Eye (tissue), 1 donor: ENCODE data around the gene UTP3.
"Not testable (repeated sequence)": the region's sequence is repeated elsewhere in the genome, so short reads cannot be mapped to it uniquely, and the experiment has no call there.

Experiments used
- DNase-seq: peaks from one replicate; pipeline ENCODE4 v3.0.0-alpha.2; 2015

UTP3 gene, protein sequence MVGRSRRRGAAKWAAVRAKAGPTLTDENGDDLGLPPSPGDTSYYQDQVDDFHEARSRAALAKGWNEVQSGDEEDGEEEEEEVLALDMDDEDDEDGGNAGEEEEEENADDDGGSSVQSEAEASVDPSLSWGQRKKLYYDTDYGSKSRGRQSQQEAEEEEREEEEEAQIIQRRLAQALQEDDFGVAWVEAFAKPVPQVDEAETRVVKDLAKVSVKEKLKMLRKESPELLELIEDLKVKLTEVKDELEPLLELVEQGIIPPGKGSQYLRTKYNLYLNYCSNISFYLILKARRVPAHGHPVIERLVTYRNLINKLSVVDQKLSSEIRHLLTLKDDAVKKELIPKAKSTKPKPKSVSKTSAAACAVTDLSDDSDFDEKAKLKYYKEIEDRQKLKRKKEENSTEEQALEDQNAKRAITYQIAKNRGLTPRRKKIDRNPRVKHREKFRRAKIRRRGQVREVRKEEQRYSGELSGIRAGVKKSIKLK

DNA sequence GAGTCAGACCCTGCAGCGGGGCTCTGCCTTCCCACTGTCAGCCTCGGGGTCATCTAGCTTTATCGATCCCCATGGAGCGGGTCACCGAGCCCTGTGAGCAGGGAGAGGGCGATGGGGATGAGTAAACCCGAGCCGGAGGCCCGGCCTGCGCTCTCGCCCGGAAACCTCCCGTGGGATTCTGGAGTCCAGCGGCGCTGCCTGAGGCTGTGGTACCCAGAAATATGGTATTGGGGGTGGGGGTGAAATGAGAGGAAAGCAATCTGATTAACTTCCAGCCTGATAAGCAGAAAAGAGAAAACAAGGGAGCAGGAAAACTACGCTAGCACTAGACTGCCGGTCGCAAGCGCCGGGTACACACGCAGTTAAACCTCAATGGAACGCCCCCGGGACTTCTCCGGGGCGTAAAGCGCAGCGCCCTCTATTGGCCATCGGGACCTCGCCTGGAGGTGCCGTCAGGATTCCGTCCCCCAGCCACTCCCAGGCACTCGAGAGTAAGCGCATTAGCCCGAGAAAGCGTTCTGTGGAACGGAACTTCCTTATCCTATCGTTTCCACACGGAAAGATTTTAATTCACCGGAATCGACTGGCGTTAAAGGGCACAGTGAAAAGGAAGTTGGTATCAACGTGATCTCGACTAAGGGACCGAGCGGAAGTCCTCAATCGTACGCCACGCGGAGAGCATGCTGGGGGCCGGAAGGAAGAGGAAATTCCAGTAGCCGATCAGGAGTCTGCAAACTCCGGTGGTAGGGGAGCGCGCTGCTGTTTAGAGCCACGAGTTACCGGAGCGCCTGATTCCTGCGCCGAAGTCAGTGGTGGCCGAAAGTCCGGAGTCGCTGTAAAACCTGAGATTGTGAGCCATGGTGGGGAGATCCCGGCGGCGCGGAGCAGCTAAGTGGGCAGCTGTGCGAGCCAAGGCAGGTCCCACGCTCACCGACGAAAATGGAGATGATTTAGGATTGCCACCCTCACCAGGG is at the start of gene UTP3:
TSS of gene UTP3 (plus strand) at position 712 of the 974 bp plus-strand sequence. CDS start at position 858, 146 bp downstream.
- DNase-seq, result peak; percentile 99

DNA sequence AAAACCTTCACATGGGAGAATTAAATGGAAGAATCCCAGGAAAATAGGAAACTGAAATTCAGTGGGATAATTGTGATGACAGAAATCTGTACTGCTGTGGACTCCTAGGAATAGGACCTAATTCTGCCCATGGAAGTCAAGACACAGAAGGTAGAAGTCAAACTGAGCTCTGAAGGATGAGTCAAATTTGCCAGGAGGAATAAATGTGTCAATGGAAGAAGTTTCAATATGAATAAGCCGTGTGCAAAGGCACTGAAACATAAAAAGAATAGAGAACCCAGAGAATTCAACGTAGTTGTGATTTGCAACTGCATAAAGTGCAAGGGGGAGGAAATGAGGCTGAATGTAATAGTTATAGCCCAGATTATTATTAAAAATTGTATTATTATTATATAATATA is 48.1 kb upstream of the UTP3 start:
- no peak for DNase-seq

DNA sequence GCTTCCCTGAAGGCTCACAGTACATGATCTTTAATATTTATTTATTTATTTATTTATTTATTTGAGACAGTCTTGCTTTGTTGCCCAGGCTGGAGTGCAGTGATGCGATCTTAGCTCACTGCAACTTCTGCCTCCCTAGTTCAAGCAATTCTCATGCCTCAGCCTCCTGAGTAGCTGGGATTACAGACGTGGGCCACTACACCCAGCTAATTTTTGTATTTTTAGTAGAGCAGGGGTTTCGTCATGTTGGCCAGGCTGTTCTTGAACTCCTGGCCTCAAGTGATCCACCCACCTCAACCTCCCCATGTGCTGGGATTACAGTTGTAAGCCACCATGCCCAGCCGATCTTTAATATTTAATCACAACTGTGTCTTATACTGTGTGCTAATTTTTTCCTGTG is 37.6 kb upstream of the UTP3 start:
- DNase-seq, result not testable (repeated sequence)

DNA sequence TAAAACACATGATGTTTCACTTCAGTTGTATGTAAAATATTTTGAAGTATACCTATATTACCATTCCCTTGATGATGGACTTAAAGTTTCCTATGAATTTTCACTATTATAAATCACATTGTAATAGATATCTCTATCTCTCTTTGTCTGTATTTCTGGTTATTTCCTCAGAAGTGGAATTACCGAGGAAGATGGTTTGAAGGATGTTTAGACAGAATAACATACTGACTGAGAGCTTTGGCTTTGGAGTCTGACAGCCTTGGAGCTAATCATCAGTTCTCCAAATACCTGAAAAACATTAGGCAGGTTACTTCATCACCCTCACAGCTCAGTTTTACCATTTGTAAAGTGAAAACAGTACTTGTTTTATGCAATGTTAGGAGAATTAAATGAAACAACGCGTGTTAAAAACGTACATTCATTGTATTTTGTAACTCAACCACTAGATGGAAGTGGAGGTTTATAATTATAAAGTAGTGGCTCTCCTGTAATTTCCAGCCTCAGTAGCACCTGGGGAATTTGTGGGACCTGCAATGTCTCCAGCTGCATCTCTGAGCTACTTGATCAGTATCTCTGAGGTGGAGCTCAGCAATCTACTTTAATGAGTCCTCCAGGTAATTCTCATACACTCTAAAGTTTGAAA is 36.3 kb upstream of the UTP3 start:
- DNase-seq, result peak; percentile 48

DNA sequence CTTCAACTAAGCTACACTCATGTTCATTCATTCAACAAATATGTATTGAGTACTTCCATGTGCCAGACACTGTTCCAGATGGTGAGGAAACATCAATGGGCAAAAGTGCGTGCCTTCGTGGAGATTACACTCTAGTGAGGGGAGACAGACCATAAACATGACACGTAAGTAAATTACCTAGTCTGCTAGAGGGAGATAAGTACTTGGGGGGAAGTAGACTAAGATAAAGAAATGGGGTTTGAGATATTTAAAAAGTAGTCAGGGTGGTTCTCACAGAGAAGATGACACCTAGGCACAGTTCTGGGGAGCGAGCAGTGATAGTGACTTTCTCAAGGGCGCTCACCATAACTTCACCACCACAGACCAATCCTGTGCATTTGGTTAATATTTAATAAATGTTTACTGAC is 33.7 kb upstream of the UTP3 start:
- no peak for DNase-seq

DNA sequence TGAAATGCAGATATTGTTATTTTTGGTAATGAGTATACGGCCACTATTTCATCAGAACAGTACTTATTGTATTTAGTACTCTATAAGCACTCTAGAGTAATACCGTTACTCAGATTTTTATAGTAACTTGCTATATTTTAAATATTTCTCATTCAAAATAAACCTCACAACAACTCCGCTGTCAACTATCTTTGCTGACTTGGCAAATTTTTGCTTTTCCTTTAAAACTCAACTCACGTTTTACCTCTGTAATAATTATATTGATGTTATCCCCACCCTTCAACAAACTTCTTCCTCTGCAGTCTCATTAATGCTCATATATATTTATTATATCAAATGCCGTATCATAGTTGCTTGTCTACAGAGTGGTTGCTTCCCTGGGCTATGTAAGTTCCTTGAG is 31.0 kb upstream of the UTP3 start:
- no peak for DNase-seq

DNA sequence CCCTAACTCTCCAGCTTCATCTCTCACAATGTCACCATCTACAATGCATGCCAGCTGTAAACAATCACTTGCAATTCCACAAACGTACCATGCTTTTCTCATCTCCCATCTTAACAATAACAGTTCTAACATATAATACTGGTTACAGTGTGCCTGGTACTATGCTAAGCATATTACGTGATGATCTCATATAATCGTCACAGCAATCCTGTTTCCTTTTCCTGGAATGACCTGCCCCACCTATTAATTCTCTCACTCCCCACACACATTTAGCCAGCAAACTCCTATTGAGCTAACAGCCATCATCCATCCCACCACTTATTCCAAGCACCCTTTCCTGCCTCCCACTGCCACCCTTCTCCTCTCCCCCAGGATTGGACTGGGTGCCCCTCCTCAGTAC is 29.9 kb upstream of the UTP3 start:
- no peak for DNase-seq

DNA sequence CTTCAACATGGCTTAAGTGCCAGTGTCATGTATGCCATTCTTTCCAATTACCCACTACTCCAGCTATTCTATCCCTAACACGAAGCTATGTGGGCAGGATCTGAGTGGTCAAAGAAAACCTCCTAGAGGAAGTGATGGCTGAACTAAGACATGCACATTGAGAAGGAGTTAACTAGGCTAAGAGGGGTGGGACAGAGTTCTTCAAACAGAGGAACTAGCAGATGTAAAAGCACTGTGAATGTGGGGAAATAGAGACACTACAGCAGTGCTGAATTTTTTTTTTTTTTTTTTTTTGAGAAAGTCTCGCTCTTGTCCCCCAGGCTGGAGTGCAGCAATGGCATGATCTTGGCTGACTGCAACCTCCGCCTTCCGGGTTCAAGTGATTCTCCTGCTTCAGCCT is 28.2 kb upstream of the UTP3 start:
- no peak for DNase-seq

DNA sequence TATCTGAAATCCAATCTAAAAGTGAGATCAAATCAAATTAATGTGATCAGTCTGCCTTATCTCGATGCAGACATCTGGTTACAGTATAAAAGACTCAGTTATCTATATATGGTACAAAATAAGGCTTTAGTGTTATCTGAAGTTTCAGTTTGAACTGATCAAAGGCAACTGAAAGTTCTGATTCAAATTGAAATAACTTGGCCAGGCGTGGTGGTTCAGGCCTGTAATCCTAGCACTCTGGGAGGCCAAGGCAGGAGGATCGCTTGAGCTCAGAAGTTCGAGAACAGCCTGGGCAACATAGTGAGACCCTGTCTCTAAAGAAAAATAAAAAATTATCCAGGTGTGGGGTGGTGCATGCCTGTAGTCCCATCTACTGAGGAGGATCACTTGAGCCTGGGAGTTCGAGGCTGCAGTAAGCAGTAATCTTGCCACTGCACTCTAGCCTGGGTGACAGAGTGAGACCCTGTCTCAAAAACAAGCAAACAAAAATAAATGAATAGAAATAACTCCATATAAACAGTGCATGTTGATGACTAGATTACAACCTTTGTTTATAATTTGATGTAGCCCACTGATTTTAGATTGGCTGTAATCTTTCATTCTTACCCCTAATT is 26.9 kb upstream of the UTP3 start:
- DNase-seq, result not testable (repeated sequence)

DNA sequence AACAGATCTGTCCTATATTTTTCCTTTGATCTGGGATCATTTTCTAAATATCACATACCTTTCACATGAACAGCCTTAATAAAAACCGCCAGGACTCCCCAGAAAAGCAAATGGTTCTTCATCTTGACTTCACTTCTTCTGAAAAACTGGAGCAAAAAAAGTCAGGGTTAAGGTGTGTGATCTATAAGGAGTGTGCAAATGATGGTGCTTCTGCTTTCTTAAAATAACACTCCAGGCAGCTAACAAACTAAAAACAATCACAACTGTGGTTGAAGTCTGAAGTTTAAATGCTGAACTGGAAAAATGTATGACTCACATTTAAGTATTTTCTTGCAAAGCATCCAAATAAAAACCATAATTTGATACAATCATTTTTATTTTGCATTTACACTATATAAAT is 22.0 kb upstream of the UTP3 start, which contains the start of gene JCHAIN:
TSS of gene JCHAIN (minus strand) at position 140 of the 400 bp plus-strand sequence. CDS start at position 122, 18 bp downstream.
- peak; percentile 4 for DNase-seq

DNA sequence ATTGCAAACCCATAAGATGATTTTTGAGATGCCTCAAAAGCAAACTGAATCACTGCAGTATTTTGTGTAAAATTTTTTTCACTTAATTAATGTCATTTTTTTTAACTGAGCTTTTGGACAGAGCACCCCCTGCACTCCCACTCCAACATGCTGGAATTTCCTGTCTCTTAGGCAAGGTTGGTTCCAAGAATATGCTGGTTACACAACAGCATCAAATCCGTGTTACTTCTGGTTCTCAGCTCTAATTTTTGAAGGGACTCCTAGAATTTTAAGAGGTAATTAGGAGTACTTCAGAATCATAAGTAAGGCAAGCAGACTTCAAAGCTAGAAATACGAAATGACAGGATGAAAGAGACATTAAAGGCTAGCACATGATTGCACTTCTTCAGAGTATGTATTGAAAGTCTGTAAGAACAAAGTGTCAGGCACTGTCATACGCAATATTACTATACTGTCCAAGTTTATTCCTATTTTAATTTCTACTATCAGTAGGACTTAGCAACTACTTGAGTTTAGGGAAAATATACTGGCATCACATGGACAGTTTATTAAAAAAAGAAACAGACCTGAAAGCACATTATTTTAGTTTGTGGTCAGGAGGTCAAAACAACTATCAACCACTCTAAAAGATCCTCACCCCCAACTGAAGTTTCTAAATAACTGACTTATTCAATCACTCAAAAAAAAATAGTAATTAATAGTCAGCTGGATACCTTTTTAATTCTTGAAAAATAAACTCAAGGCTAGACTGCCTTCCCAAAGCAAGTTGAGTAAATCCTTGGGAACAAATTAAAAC is 20.4 kb upstream of the UTP3 start:
- DNase-seq, result no peak

DNA sequence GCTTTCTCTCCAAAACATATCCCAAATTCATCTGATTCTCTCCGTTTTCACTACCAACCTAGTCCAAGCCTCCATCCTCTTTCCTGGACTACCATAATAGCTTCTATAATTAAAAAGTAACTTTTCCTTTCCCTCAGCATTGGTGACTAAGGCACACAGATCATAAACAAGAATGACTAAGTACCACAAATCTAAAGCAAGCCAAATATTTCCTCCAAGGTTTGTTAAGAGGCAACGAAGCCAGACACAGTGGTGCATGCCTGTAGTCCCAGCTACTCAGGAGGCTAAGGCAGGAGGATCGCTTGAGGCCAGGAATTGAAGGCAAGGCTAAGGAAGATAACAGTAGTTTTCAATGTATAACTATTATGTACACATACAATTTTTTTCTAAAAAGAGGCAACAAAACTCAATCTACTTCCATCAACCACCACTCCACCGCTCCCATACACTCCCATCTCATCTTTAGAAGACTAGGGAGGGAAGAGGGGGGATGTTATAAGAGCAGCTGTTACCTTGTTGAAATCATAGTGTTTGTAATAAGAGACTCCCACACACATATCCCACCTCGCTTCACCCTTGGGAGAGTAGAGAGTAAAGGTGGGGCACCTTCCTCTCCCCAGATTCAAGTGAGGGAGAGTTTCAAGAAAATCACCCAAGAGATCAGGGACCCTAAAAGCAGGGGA is 17.9 kb upstream of the UTP3 start:
- no peak for DNase-seq

DNA sequence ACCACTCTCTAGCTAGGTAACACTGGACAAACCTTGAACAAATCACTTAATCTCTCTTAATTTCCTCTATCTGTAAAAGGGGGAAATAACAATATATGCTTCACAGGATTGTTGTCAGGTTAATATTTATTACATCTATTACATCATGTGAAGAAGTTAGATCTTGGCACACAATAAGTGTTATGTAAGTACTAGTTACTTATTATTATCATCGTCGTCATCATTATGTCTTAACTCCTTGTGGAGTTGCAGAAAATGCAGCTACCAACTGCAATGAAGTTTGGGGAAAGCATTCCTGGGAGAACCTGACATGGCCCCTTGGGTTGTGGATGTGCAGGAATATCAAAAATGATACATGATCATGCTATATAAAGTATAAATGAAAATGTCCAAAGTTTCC is 17.2 kb upstream of the UTP3 start:
- DNase-seq, result no peak

DNA sequence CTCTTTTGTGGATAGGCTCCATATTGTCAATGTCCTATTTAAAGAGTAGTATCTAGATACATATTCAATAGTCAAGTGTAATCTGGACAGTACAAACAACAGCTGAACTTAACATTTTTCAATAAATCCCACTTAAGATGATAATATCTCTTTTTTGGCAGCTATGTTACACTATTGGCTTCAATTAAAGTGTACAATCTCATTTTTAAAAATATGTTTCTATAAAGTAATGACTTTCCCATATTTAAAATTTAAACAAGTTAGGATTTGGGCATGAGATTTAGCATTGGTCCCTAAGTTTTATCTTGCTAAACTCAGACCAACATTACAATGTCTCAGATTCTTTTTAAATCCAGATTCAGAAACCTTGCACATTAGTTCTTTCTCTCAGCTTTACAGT is 14.1 kb upstream of the UTP3 start:
- no peak for DNase-seq

DNA sequence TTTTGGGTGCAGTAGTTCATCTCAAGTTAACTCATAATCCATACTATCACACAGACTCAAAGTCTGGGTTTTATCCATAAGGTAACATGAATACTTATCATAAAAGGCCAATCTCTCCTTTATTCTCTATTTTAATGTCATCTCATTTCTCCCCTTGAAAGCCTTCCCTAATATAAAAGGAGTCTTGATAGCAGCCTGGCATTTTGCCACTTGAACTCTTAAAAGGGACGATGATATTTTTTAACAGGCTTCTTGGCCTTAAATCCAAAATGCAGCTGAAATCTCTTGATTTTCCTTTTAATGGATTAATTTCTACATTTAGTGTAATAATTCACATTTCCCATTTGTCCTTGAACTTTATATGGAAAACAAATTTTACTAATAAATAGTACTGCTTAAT is 13.6 kb upstream of the UTP3 start:
- DNase-seq, result no peak

DNA sequence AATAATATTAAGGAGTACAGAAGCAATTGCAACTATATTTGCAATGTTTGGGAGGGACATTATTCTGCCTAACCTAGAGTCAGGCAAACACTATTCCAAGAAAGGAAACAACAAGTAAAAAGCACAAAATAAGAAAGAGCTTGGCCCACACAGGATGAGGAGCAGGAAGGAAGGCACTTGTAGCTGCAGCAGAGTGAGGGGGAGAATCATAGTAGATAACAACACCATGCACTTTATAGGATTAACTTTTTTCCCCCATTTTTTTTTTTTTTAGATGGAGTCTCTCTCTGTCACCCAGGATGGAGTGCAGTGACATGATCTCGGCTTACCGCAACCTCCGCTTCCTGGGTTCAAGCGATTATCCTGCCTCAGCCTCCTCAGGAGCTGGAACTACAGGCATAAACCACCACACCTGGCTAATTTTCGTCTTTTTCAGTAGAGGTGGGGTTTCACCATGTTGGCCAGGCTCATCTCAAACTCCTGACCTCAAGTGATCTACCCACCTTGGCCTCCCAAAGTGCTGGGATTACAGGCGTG is 11.7 kb upstream of the UTP3 start:
- no peak for DNase-seq

DNA sequence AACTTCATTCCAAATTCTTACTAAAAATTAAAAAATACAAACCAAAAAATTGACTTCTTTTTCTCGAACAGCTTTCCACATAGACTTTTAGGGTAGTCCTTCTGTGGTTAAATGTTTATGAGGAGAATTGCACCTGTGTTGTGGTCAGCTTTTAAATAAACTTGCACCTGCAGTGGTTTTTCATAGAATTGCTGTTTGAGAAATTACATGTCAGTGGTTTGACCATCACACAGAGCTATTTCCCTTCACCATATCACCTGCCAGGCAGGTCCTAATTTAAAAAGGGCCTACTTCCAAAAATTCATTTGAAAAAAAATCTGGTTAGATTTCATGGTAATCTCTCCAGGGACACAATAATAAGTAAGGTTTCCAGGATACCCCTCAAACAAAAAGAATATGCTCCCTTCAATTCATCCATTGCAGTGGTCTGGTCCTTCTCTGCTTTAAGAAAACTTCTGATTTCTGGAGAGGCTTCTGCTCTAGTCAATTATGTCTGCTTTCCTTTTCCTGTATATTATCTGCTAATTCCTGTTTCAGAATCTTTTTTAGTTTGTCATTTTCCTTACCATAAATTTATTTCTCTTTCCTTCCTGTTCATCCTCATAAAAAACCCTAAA is 9.8 kb upstream of the UTP3 start:
- DNase-seq, result no peak

DNA sequence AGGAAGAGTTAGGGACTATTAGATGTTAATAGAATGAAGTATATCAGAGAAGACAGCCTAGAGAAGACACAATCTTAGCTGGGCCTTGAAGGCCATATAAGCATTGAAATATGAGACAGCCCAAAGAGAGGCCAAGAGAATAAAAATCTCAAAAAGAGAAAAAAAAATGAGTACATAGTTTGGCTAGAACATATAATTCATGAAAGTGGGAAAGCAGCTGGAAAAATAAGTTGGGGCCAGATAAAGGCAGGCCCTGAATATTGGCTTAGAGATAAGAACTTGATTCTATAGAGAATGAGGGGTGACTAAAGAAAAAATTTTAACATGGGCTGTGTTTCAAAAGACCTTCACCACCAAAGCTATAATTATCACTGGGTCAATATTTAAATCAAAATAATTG is 7.4 kb upstream of the UTP3 start:
- DNase-seq, result no peak

DNA sequence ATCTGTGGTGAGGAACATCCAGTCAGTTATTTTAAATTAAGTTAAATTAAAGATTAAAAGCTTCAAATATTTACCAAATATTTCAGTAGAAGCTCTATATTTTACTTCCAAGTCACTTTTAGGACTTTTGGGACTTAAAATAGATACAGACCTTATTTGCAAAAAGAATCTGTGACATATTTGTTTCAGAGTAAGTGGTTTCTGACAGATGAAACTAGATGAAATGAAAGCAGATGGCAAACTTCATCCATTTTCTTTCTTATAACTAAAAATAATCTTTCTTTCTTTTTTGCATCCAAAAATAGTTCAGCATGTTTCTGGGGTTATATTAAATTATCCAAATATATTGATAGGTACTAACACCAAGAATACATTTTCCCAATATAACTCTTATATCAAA is 6.6 kb upstream of the UTP3 start:
- no peak for DNase-seq

DNA sequence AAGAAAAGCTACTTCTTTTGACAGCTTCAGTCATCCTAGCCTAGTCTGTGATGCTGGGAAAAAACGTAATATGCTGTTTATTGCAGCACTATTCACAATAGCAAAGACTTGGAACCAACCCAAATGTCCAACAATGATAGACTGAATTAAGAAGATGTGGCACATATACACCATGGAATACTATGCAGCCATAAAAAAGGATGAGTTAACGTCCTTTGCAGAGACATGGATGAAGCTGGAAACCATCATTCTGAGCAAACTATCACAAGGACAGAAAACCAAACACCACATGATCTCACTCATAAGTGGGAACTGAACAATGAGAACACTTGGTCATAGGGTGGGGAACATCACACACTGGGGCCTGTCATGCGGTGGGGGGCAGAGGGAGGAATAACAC is 6.2 kb upstream of the UTP3 start:
- DNase-seq, result not testable (repeated sequence)
